Tibial nerve (tissue), 4 donors: Measurements from ENCODE around the gene HMG20B. TPM values are rescaled to one million over a fixed set of nuclear protein-coding genes. Genes with fewer than 3 reads are reported as not detected.
A peak's percentile ranks its signal among the peaks of the same experiment; 100 is the strongest.

Source experiments
- DNase-seq, 2 donors: peaks; one replicate each; pipeline ENCODE4 v3.0.0-alpha.2; 2019; ENCODE audit warnings: low spot score in 2 of 2
- H3K27ac ChIP-seq, 4 donors: fragments of 200-600 bp; sonication (generic) in 3 of 4; one replicate each; pipeline ENCODE4 v1.5.1; 2017 to 2019; ENCODE audit warnings: mild to moderate bottlenecking in 1 of 4
- H3K27me3 ChIP-seq, 2 donors: fragments of 200-600 bp; sonication (generic) in 1 of 2; one replicate each; pipeline versions ENCODE4 v1.5.1 to v1.6.0; 2017 to 2019
- H3K36me3 ChIP-seq, 3 donors: fragments of 200-600 bp; sonication (generic); one replicate each; pipeline ENCODE4 v1.5.1; 2018 to 2019
- H3K4me1 ChIP-seq, 4 donors: fragments of 200-600 bp; sonication (generic) in 3 of 4; one replicate each; pipeline ENCODE4 v1.5.1; 2017 to 2019
- H3K4me3 ChIP-seq, 4 donors: fragments of 200-600 bp; sonication (generic) in 3 of 4; one replicate each; pipeline ENCODE4 v1.5.1; 2017 to 2019; ENCODE audit warnings: mild to moderate bottlenecking in 1 of 4, moderate library complexity in 1 of 4
- H3K9me3 ChIP-seq, 4 donors: fragments of 200-600 bp; sonication (generic) in 3 of 4; one replicate each; pipeline ENCODE4 v1.5.1; 2017 to 2019
- EP300 ChIP-seq, 2 donors: sonication (generic); formaldehyde crosslinking; IDR thresholded peaks; one replicate each; pipeline ENCODE4 v1.6.1; 2017; ENCODE audit warnings: antibody characterized with exemption in 2 of 2, mild to moderate bottlenecking in 1 of 2
- POLR2A ChIP-seq, 2 donors: fragments of 450-650 bp; IDR thresholded peaks; one replicate each; pipeline ENCODE4 v1.6.1; 2017; ENCODE audit warnings: antibody characterized with exemption in 2 of 2, mild to moderate bottlenecking in 2 of 2, moderate library complexity in 2 of 2
- WGBS, 2 donors: methylation state at CpG; one replicate each; pipeline ENCODE4 v1.1.5; 2018; 5-methylcytosine and 5-hydroxymethylcytosine counted together
- total RNA-seq, 4 donors: library from RNA; depleted of rRNA; stranded (reverse); fragments of >200 nt; gene quantifications; one replicate each; pipeline ENCODE4 v1.1.0, GENCODE V29; 2016
- TF ChIP-seq, protein P1 (sequence below), 5 experiments: fragments of 200-600 bp in 3 of 5; fragments of 450-650 bp in 2 of 5; sonication (generic) in 3 of 5; IDR thresholded peaks; one replicate each; pipeline ENCODE4 v1.5.1; 2016 to 2019; ENCODE audit warnings: antibody characterized with exemption in 5 of 5, mild to moderate bottlenecking in 3 of 5, moderate library complexity in 2 of 5

Gene HMG20B
- total RNA-seq, 4 donors from 2014 or later: 94.0 to 181 (median 153) TPM

DNA sequence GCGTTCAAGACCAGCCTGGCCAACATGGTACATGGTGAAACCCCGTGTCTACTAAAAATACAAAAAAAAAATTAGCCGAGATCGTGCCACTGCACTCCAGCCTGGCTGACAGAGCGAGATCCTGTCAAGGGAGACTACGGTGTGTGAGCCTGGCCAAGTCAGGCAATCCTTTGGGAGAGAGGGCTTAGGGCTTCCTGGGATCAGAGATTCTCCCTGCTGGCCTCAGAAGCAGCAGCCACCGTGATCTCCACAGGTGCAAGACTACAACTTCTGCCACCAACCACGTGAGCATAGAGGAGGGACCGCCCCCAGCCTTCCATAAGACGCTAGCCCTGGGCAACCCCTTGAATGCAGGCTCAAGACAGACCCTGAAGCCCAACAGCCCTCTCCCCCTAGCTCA lies 22.9 kb upstream of the HMG20B start:
- TF ChIP-seq, protein P1, sequence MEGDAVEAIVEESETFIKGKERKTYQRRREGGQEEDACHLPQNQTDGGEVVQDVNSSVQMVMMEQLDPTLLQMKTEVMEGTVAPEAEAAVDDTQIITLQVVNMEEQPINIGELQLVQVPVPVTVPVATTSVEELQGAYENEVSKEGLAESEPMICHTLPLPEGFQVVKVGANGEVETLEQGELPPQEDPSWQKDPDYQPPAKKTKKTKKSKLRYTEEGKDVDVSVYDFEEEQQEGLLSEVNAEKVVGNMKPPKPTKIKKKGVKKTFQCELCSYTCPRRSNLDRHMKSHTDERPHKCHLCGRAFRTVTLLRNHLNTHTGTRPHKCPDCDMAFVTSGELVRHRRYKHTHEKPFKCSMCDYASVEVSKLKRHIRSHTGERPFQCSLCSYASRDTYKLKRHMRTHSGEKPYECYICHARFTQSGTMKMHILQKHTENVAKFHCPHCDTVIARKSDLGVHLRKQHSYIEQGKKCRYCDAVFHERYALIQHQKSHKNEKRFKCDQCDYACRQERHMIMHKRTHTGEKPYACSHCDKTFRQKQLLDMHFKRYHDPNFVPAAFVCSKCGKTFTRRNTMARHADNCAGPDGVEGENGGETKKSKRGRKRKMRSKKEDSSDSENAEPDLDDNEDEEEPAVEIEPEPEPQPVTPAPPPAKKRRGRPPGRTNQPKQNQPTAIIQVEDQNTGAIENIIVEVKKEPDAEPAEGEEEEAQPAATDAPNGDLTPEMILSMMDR (IDR thresholded peaks at IDR 0.05): no peak
- TF ChIP-seq POLR2A (IDR thresholded peaks at IDR 0.05) (no peak), EP300 (IDR thresholded peaks at IDR 0.05) (no peak)
- no peaks in the 10 kb centered on the region for H3K9me3 ChIP-seq
- peaks cover 0 to 53% (median 6%) of the 10 kb centered on the region in 3 donors for H3K36me3 ChIP-seq
- H3K27ac ChIP-seq: no peak overlapping the region
- no peak overlapping the region for H3K4me3 ChIP-seq
- WGBS, 2 donors: 84 to 86% methylated on average over 10 of the region's 10 CpGs
- peaks cover 0 to 49% (median 18%) of the 10 kb centered on the region in 4 donors for H3K4me1 ChIP-seq
- H3K27me3 ChIP-seq: no peaks in the 10 kb centered on the region
- no peak for DNase-seq

DNA sequence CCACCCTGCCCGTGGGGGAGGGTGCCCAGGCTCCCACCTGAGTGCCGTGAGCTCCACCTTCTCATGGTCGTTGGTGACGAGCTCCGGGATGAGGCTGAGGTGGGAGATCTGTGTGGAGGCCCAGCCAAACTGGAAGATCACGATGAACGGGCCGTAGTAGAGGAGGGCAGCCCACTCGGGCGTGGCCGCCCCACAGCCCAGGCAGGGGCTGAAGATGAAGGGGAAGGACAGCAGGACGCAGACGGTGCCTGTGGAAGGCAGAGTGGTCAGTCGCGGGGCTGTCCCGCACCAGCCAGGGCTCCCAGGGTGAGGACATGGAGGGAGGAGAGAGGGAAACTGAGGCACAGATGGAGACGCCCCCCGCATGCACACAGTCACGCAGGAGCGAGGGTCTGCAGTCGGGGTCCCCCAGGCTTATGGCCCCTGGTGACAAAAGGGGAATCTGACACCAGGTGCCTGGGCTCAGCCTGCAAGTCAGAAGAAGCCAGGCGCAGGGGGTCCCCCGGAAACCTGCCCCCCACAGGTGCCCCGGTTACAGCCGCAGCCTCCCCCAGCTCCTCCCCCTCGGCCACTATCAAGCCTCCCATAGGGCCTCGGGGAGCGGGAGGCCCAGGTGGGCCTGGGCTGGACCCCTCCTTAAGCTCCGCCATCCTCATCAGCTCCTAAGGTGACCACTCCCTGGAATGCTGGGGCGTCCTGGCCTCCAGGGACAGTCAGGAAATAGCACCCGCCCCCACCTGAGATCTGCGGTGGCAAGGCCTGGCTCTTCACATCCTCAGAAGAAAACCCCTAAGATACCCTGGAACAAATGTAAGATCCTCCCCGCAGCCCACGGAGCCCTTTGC lies 21.6 kb upstream of the HMG20B start:
- TF ChIP-seq, protein P1 (IDR thresholded peaks at IDR 0.05): no peak
- TF ChIP-seq POLR2A (IDR thresholded peaks at IDR 0.05) (no peak), EP300 (IDR thresholded peaks at IDR 0.05) (no peak)
- WGBS, 2 donors: 87 to 89% methylated on average over 28 to 34 of the region's 34 CpGs

DNA sequence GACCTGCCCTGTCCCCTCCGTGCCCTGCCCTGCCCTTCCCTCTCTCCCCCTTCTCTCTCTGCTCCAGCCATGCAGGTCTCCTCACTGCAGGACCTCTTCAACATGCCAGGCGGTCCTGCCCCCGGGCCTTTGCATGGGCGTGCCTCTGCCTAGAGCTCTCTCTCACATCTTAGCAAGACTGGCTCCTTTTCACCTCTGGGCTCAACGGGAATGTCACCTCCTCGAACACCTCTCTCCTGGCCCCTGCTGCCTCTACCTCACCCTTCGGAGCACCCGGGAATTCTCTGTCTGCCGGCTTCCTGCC lies 21.0 kb upstream of the HMG20B start:
- H3K4me1 ChIP-seq: peaks cover 0 to 60% (median 34%) of the 10 kb centered on the region in 4 donors
- no peak overlapping the region for H3K4me3 ChIP-seq
- TF ChIP-seq EP300 (IDR thresholded peaks at IDR 0.05) (no peak), POLR2A (IDR thresholded peaks at IDR 0.05) (no peak)
- TF ChIP-seq, protein P1 (IDR thresholded peaks at IDR 0.05): no peak
- no peak for DNase-seq
- H3K9me3 ChIP-seq: no peaks in the 10 kb centered on the region
- peaks cover 0 to 42% (median 6%) of the 10 kb centered on the region in 3 donors for H3K36me3 ChIP-seq
- peak overlapping the region in 1 of 4 donors; percentile 56 for H3K27ac ChIP-seq
- no peaks in the 10 kb centered on the region for H3K27me3 ChIP-seq
- WGBS, 2 donors: 74 to 84% methylated on average over 9 of the region's 9 CpGs

More for the DNA sequence above, 21.6 kb upstream of the HMG20B start:
- H3K27ac ChIP-seq: no peak overlapping the region
- H3K36me3 ChIP-seq: peaks cover 0 to 47% (median 6%) of the 10 kb centered on the region in 3 donors
- no peak overlapping the region for H3K4me3 ChIP-seq
- no peaks in the 10 kb centered on the region for H3K9me3 ChIP-seq
- H3K4me1 ChIP-seq: peaks cover 0 to 55% (median 30%) of the 10 kb centered on the region in 4 donors
- H3K27me3 ChIP-seq: no peaks in the 10 kb centered on the region
- DNase-seq: no peak

DNA sequence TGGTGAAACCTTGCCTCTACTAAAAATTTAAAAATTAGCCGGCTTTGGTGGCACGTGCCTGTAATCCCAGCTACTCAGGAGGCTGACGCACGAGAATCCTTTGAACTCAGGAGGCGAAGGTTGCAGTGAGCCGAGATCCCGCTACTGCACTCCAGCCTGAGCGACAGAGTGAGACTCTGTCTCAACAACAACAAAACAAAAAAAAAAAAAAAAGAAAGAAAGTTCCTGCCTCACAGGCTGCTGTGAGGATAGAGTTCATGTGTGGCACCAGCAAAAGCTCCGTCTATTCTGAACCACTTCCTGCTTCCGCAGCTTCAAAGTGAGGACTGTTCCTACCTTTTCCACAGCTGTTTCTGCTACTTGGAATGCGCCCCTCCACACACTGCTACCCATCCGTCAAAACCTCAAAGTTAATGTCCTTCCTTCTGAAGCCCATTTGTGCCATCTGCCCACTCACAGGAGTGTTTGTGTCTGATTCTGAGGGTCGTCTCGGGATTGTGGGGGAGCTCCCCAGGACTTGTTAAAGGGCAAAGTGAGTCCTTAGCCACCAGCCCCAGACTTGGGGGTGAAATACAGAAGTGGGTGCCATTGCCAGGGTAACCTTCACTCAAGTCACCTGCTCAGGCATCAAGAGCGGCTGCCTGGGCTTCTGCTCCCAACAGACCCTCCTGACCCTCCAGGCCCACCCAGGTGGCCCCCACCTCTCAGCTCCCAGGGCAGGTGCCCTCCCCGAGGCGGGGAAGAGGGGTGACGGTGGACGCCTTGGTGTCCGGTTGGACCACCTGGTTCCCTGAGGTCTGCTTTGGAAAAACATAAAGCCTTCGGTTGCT lies 18.3 kb upstream of the HMG20B start:
- Histone ChIP-seq H3K4me3 (peak overlapping the region in 1 of 4 donors; percentile 1), H3K4me1 (peaks cover 0 to 50% (median 27%) of the 10 kb centered on the region in 4 donors), H3K36me3 (peaks cover 0 to 19% (median 0%) of the 10 kb centered on the region in 3 donors), H3K27ac (peak overlapping the region in 3 of 4 donors; percentile 56 to 96 (median 78)), H3K27me3 (no peaks in the 10 kb centered on the region), H3K9me3 (no peaks in the 10 kb centered on the region)
- WGBS, 2 donors: 69 to 72% methylated on average over 20 to 21 of the region's 21 CpGs
- no peak for TF ChIP-seq POLR2A (IDR thresholded peaks at IDR 0.05)
- DNase-seq: no peak

DNA sequence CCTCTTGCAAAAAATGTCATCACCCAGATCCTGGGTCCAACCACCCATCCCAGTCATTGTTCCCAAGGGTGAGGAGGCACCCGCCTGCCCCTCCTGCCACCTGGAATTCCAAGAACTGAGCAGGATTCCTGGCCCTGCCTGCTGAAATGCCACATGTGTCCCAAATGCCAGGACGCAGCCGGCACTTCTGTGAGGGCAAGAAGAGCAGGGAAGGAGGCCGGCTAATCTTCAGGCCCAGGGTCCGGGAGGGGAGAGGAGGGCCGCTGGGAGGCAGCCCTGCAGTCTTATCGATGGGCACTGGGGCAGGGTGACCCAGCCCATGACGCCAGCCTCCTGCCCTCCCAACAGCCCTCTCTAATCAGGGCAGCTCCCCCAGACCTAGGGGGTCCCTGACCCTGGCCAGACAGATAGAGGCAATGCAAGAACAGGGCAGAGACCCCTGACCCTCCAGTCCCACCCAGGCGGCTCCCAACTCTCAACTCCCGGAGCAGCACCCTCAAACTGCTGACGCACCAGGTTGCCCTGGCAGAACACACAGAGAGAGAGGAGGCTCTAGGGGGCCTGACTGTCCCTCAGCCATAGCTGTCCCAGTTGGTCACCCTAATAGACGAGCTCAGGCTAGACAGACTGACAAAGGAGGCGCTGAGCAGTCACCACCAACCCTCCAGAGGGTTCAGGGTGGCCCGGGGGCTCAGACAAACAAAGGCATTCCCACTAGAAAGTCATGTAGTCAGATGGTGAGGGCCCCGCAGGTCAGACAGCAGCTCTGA lies 16.9 kb upstream of the HMG20B start:
- H3K27ac ChIP-seq: peak overlapping the region in 3 of 4 donors; percentile 56 to 96 (median 73)
- H3K36me3 ChIP-seq: peaks cover 0 to 6% (median 0%) of the 10 kb centered on the region in 3 donors
- peaks cover 0 to 50% (median 27%) of the 10 kb centered on the region in 4 donors for H3K4me1 ChIP-seq
- H3K4me3 ChIP-seq: peak overlapping the region; percentile 93 to 98 (median 96)
- TF ChIP-seq EP300 (IDR thresholded peaks at IDR 0.05) (no peak), POLR2A (IDR thresholded peaks at IDR 0.05) (no peak)
- TF ChIP-seq, protein P1 (IDR thresholded peaks at IDR 0.05): no peak
- no peaks in the 10 kb centered on the region for H3K9me3 ChIP-seq
- DNase-seq: no peak
- 32 to 52% methylated on average over 14 to 15 of the region's 15 CpGs for WGBS, 2 donors
- H3K27me3 ChIP-seq: no peaks in the 10 kb centered on the region
